Colonic mucosa (tissue), 4 donors: Measurements from ENCODE around the gene ADAMTS3. TPM values are rescaled to one million over a fixed set of nuclear protein-coding genes. Genes with fewer than 3 reads are reported as not detected.
A peak's percentile ranks its signal among the peaks of the same experiment; 100 is the strongest.

ENCODE experiments used
- DNase-seq: peaks from one replicate; pipeline ENCODE4 v3.0.0-alpha.2; 2020
- H3K27ac ChIP-seq: fragments of 200-600 bp; one replicate; pipeline ENCODE4 v1.8.0; 2021
- H3K27me3 ChIP-seq: fragments of 200-600 bp; one replicate; pipeline ENCODE4 v1.8.0; 2021
- H3K36me3 ChIP-seq: fragments of 200-600 bp; one replicate; pipeline ENCODE4 v1.8.0; 2021
- H3K4me1 ChIP-seq: fragments of 200-600 bp; one replicate; pipeline ENCODE4 v1.8.0; 2021; ENCODE audit warnings: mild to moderate bottlenecking
- H3K4me3 ChIP-seq: fragments of 200-600 bp; one replicate; pipeline ENCODE4 v1.8.0; 2021
- H3K9ac ChIP-seq, 2 donors: one replicate each; pipeline ENCODE4 v1.7.0; 2013; ENCODE audit warnings: control low read depth in 2 of 2, low read depth in 2 of 2, low read length in 2 of 2
- H3K9me3 ChIP-seq: fragments of 200-600 bp; one replicate; pipeline ENCODE4 v1.8.0; 2021
- intact Hi-C: fragments of 100-400 bp; cut with DNase I; formaldehyde crosslinking; loops from one replicate; pipeline ENCODE4 v1.14.1; 2022
- total RNA-seq, 2 donors: library from RNA; stranded (reverse); fragmentation: NEBNext Ultra II Directional in 1 of 2; extraction: Animal tissue kit (Norgen Biotek cat#: 25700) in 1 of 2; gene quantifications; one replicate each; pipeline ENCODE4 v1.2.1, GENCODE V29; 2021
- TF ChIP-seq, protein P1 (sequence below): fragments of 200-600 bp; IDR thresholded peaks from one replicate; pipeline ENCODE4 v1.8.0; 2022; ENCODE audit warnings: antibody characterized with exemption, mild to moderate bottlenecking
- donor health status: healthy.
- donor health status: DM: no; HTN: no; CAD: no.
- donor health status: DM: no; HTN: no; CAD: no.

The ADAMTS3 gene
- total RNA-seq, 2 donors from 2014 or later: 0.15 to 0.29 TPM

DNA sequence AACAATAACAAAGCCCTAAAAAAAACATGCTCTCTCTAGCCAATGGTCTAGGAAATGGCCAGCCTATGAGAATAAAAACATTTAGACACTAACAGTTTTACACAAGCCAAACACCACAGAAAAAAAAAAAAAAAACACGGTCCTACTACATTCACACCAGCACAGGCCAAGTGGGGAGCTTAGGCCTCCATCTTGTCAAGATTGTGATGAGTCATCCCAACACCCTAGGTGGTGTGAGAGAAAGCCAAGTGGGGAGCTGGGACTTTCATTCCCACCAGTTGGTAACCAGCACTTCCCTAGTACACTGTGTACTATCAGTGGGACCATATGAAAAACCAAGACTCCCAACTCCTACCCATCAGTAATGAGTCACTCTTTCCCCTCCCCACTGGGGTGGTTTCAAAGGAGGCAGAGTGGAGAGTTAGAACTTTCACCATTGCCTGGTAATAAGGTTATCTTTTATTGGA lies 95.6 kb downstream of the ADAMTS3 start:
- Histone ChIP-seq H3K4me3 (no peak overlapping the region), H3K9me3 (no peaks in the 10 kb centered on the region), H3K27ac (no peak overlapping the region), H3K4me1 (no peaks in the 10 kb centered on the region), H3K9ac (no peak overlapping the region), H3K27me3 (no peaks in the 10 kb centered on the region), H3K36me3 (no peaks in the 10 kb centered on the region)
- TF ChIP-seq, protein P1, sequence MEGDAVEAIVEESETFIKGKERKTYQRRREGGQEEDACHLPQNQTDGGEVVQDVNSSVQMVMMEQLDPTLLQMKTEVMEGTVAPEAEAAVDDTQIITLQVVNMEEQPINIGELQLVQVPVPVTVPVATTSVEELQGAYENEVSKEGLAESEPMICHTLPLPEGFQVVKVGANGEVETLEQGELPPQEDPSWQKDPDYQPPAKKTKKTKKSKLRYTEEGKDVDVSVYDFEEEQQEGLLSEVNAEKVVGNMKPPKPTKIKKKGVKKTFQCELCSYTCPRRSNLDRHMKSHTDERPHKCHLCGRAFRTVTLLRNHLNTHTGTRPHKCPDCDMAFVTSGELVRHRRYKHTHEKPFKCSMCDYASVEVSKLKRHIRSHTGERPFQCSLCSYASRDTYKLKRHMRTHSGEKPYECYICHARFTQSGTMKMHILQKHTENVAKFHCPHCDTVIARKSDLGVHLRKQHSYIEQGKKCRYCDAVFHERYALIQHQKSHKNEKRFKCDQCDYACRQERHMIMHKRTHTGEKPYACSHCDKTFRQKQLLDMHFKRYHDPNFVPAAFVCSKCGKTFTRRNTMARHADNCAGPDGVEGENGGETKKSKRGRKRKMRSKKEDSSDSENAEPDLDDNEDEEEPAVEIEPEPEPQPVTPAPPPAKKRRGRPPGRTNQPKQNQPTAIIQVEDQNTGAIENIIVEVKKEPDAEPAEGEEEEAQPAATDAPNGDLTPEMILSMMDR: no peak
- DNase-seq: no peak
- intact Hi-C loops: no loop called here

DNA sequence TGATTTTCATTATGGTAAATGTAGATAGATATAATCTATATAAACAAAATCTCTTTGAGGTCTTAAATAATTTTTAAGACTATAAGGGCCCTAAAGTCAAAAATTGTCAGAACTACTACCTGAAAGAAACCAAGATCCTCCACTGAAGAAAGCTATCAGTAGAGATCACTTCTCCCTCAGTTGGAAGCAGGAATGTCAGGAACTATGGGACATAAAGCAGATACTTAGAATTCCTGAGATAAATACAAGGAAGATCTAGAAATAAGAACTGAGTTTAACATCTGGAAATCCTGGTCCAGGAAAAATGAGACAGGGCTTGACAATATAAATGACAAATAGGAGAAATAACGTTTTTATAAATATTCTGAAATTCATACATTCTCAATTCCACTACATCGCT lies 97.2 kb downstream of the ADAMTS3 start:
- Histone ChIP-seq H3K9me3 (no peaks in the 10 kb centered on the region), H3K4me1 (no peaks in the 10 kb centered on the region), H3K9ac (no peak overlapping the region), H3K36me3 (no peaks in the 10 kb centered on the region), H3K27me3 (no peaks in the 10 kb centered on the region), H3K4me3 (no peak overlapping the region), H3K27ac (no peak overlapping the region)
- intact Hi-C loops: no loop called here
- TF ChIP-seq, protein P1: no peak
- no peak for DNase-seq

DNA sequence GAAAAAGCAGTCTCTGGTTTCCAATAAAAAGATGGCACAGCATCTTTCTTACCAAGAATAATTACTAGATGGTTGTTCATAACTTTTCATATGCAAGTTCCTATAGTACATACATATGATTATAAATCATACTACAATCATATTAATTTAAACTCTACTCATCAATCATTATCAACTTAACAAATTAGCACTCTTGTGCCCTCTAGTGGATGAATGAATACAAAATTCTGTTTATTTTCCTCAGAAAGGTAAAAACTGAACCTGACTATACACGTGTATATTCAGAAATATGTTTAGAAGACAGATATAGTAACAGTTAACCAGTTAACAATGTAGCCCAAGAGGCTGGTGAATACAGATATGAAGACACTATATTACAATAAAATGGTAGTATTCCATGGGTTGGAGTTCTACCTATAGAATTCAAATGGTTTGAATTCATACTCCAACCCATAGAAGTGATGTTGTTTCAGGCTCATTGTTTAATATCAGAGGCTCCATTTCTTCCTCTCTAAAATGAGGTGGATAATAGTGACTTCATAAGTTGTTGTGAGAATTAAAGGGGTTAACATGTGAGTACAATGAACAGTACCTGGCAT lies 100.0 kb downstream of the ADAMTS3 start:
- no peak for DNase-seq
- H3K4me3 ChIP-seq: no peak overlapping the region
- TF ChIP-seq, protein P1: peak; percentile 36
- no peak overlapping the region for H3K27ac ChIP-seq
- intact Hi-C loops: loop anchor here (2.0 kb wide), 1 partner anchor 142 kb away; no protein-coding TSS in a partner anchor
- no peaks in the 10 kb centered on the region for H3K27me3 ChIP-seq
- no peak overlapping the region for H3K9ac ChIP-seq
- H3K4me1 ChIP-seq: no peaks in the 10 kb centered on the region
- H3K9me3 ChIP-seq: no peaks in the 10 kb centered on the region
- no peaks in the 10 kb centered on the region for H3K36me3 ChIP-seq

DNA sequence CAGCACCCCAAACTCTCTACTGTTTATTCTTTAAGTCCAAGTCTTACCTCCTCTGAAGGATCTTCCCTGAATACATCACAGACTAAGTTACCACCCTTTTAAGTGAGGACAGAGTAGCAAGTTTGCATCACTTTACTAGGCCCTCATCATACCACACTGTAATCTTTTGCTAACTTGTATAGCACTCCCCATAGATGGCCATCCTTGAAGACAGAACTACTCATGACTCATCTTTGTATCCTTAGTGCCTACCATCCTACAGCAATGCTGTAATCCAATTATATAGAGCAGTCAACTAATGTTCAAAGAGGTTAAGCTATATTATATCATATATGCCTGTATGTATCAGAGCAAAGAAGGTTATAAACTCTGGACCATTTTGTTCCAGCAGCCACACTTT lies 101.4 kb downstream of the ADAMTS3 start:
- Histone ChIP-seq H3K27me3 (no peaks in the 10 kb centered on the region), H3K36me3 (no peaks in the 10 kb centered on the region), H3K4me1 (no peaks in the 10 kb centered on the region), H3K9ac (no peak overlapping the region), H3K4me3 (no peak overlapping the region), H3K9me3 (no peaks in the 10 kb centered on the region), H3K27ac (no peak overlapping the region)
- TF ChIP-seq, protein P1: no peak
- no peak for DNase-seq
- intact Hi-C loops: loop anchor here (2.0 kb wide), 1 partner anchor 141 kb away; no protein-coding TSS in a partner anchor

DNA sequence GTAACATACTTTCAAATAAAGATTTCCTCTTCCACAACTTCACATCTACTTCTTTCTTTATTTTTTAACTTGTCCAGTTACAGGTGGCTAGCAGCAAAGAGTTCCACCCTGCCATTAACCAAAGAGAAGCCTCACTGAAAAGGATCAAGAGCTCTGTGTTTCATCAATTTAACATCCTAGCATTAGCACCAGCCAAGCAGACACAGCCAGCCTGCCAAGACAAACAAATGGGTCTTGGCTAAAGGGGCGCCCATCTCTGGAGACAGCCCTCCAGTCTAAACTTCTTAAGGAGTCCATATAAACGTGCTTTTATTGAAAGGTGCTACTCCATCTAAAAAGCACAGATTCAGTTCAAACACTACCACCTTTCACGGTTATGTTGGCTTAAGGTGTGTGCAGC lies 105.3 kb downstream of the ADAMTS3 start:
- intact Hi-C loops: no loop called here
- no peak overlapping the region for H3K9ac ChIP-seq
- H3K27ac ChIP-seq: no peak overlapping the region
- no peak for DNase-seq
- no peak overlapping the region for H3K4me3 ChIP-seq
- no peaks in the 10 kb centered on the region for H3K4me1 ChIP-seq
- H3K27me3 ChIP-seq: no peaks in the 10 kb centered on the region
- TF ChIP-seq, protein P1: no peak
- H3K36me3 ChIP-seq: no peaks in the 10 kb centered on the region
- H3K9me3 ChIP-seq: no peaks in the 10 kb centered on the region
